NB4 (cell line): Measurements from ENCODE around the gene SLC43A3.

Experiments
- DNase-seq: peaks from one replicate; pipeline ENCODE4 v3.0.0; 2010; ENCODE audit warnings: low read depth
- H3K4me3 ChIP-seq: one replicate; pipeline ENCODE4 v1.5.1; 2011; ENCODE audit warnings: mild to moderate bottlenecking, low read depth, low read length, moderate library complexity
- CTCF ChIP-seq: IDR thresholded peaks from one replicate; pipeline ENCODE4 v1.5.1; 2012; ENCODE audit warnings: low read depth, low read length
- MAX ChIP-seq: IDR thresholded peaks from 2 replicates; pipeline ENCODE4 v1.6.1; 2011; ENCODE audit warnings: low read depth, low read length
- MYC ChIP-seq: IDR thresholded peaks from 2 replicates; pipeline ENCODE4 v1.6.1; 2011; ENCODE audit warnings: low read depth, low read length
- POLR2A ChIP-seq: IDR thresholded peaks from 2 replicates; pipeline ENCODE4 v1.6.1; 2011; ENCODE audit warnings: mild to moderate bottlenecking; ENCODE audit not compliant: insufficient read length; ENCODE audit errors: extremely low read depth

Gene SLC43A3

GRCh38 chr11:57427727-57428082 lies 784 bp upstream of the SLC43A3 start:
- no peak for TF ChIP-seq CTCF
- no peak for TF ChIP-seq POLR2A
- no peak for TF ChIP-seq MAX
- TF ChIP-seq MYC = no peak
- no peak overlapping the region for H3K4me3 ChIP-seq
- no peak for DNase-seq

- peak; percentile 44 for DNase-seq
- no peak for TF ChIP-seq CTCF
- TF ChIP-seq MAX = peak; percentile 90
- peak; percentile 76 for TF ChIP-seq MYC
- no peak for TF ChIP-seq POLR2A
- H3K4me3 ChIP-seq = peak overlapping the region; percentile 99
Measured at GRCh38 chr11:57426439-57426928, 437 bp downstream of the SLC43A3 start.

GRCh38 chr11:57425565-57426438 lies 1.1 kb downstream of the SLC43A3 start:
- peak; percentile 55 for DNase-seq
- no peak for TF ChIP-seq MYC
- TF ChIP-seq POLR2A = no peak
- TF ChIP-seq MAX = peak; percentile 67; the same call in 1 of the 2 replicates
- TF ChIP-seq CTCF = no peak
- H3K4me3 ChIP-seq = peak overlapping the region; percentile 99

- H3K4me3 ChIP-seq = peak overlapping the region; percentile 99
- TF ChIP-seq MYC (peak; percentile 99), POLR2A (no peak), MAX (peak; percentile 99), CTCF (no peak)
- peak; percentile 99 for DNase-seq
Measured at GRCh38 chr11:57424792-57425564, 1.9 kb downstream of the SLC43A3 start.

GRCh38 chr11:57424137-57424791 lies 2.7 kb downstream of the SLC43A3 start:
- TF ChIP-seq CTCF (no peak), POLR2A (no peak), MAX (no peak)
- peak overlapping the region; percentile 99 for H3K4me3 ChIP-seq
- DNase-seq = no peak
